ENCODE measurements around the gene MTCP1.

DNA sequence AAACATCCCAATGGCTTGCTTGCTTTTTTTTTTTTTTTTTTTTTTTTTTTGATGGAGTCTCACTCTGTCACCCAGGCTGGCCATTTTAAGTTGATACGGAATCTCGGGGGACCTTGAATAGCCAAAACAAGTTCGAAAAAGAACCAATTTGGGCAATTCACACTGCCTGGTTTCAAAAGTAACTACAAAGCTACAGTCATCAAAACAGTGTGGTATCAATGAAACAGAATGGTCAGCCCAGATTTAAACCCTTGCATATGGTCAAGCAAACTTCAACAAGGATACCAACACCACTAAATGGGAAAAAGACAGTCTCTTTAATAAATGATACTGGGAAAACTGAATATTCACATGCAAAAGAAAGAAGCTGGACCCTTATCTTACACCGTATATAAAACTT lies 42.2 kb upstream of the MTCP1 start:
- TF ChIP-seq, protein P1, sequence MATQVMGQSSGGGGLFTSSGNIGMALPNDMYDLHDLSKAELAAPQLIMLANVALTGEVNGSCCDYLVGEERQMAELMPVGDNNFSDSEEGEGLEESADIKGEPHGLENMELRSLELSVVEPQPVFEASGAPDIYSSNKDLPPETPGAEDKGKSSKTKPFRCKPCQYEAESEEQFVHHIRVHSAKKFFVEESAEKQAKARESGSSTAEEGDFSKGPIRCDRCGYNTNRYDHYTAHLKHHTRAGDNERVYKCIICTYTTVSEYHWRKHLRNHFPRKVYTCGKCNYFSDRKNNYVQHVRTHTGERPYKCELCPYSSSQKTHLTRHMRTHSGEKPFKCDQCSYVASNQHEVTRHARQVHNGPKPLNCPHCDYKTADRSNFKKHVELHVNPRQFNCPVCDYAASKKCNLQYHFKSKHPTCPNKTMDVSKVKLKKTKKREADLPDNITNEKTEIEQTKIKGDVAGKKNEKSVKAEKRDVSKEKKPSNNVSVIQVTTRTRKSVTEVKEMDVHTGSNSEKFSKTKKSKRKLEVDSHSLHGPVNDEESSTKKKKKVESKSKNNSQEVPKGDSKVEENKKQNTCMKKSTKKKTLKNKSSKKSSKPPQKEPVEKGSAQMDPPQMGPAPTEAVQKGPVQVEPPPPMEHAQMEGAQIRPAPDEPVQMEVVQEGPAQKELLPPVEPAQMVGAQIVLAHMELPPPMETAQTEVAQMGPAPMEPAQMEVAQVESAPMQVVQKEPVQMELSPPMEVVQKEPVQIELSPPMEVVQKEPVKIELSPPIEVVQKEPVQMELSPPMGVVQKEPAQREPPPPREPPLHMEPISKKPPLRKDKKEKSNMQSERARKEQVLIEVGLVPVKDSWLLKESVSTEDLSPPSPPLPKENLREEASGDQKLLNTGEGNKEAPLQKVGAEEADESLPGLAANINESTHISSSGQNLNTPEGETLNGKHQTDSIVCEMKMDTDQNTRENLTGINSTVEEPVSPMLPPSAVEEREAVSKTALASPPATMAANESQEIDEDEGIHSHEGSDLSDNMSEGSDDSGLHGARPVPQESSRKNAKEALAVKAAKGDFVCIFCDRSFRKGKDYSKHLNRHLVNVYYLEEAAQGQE (IDR thresholded peaks at IDR 0.05; ENCODE audit: insufficient read depth in 1 of 2, low read depth in 2 of 2, low read length in 2 of 2): no peak
- TF ChIP-seq POLR2AphosphoS5 (IDR thresholded peaks at IDR 0.05; ENCODE audit: low read depth, low read length) (no peak), SIN3A (IDR thresholded peaks at IDR 0.05; ENCODE audit: borderline replicate concordance, insufficient read depth, low read length) (no peak), TAF1 (IDR thresholded peaks at IDR 0.05; ENCODE audit: borderline replicate concordance, insufficient read depth, low read length) (no peak)

Data from PFSK-1 (cell line).